HG02973 (cell line): ENCODE measurements around the gene RSU1.
A peak's percentile ranks its signal among the peaks of the same experiment; 100 is the strongest.
"Not testable (repeated sequence)": the region's sequence is repeated elsewhere in the genome, so short reads cannot be mapped to it uniquely, and the experiment has no call there.

Experiments used
- ATAC-seq: cut with Tn5 transposase; IDR thresholded peaks from one replicate; pipeline ENCODE4 v1.9.1; 2021; ENCODE audit warnings: moderate library complexity; ENCODE audit not compliant: unreplicated experiment

RSU1 gene

GRCh38 chr10:16788125-16788524, 29.1 kb downstream of the RSU1 start:
- no peak for ATAC-seq

GRCh38 chr10:16787361-16787791, 29.8 kb downstream of the RSU1 start:
- ATAC-seq = peak; percentile 70

GRCh38 chr10:16780338-16780880, 36.8 kb downstream of the RSU1 start:
- ATAC-seq = no peak

GRCh38 chr10:16779384-16779915, 37.8 kb downstream of the RSU1 start:
- ATAC-seq = no peak

GRCh38 chr10:16777473-16778370, 39.5 kb downstream of the RSU1 start:
- no peak for ATAC-seq

GRCh38 chr10:16776896-16777295, 40.3 kb downstream of the RSU1 start:
- no peak for ATAC-seq

GRCh38 chr10:16773334-16773733, 43.9 kb downstream of the RSU1 start:
- no peak for ATAC-seq

GRCh38 chr10:16770670-16771069, 46.6 kb downstream of the RSU1 start:
- ATAC-seq = peak; percentile 66

GRCh38 chr10:16770141-16770540, 47.1 kb downstream of the RSU1 start:
- no peak for ATAC-seq

- ATAC-seq = no peak
Measured at GRCh38 chr10:16769331-16769730, 47.9 kb downstream of the RSU1 start.

GRCh38 chr10:16768702-16769101, 48.5 kb downstream of the RSU1 start:
- ATAC-seq = no peak

- peak; percentile 65 for ATAC-seq
Measured at GRCh38 chr10:16765509-16766375, 51.5 kb downstream of the RSU1 start.

- no peak for ATAC-seq
Measured at GRCh38 chr10:16761300-16761699, 55.9 kb downstream of the RSU1 start.

- no peak for ATAC-seq
Measured at GRCh38 chr10:16756561-16757221, 60.5 kb downstream of the RSU1 start.

GRCh38 chr10:16754765-16755164, 62.5 kb downstream of the RSU1 start:
- no peak for ATAC-seq

GRCh38 chr10:16752849-16753248, 64.4 kb downstream of the RSU1 start:
- ATAC-seq = not testable (repeated sequence)

GRCh38 chr10:16752099-16752498, 65.1 kb downstream of the RSU1 start:
- ATAC-seq = no peak

GRCh38 chr10:16751244-16751643, 66.0 kb downstream of the RSU1 start:
- no peak for ATAC-seq

GRCh38 chr10:16750461-16750860, 66.8 kb downstream of the RSU1 start:
- ATAC-seq = no peak

- no peak for ATAC-seq
Measured at GRCh38 chr10:16748749-16749148, 68.5 kb downstream of the RSU1 start.

- ATAC-seq = no peak
Measured at GRCh38 chr10:16746856-16747255, 70.4 kb downstream of the RSU1 start.
